GM23338 (cell line): ENCODE measurements around the gene APOL6. TPM values are rescaled to one million over a fixed set of nuclear protein-coding genes. Genes with fewer than 3 reads are reported as not detected.

Source experiments
- ATAC-seq: fragments of 200-7000 bp; cut with Tn5 transposase; 3 replicates; pipeline ENCODE4 v1.9.1; 2020
- DNase-seq: peaks from one replicate; pipeline ENCODE4 v3.0.0-alpha.2; 2015; ENCODE audit warnings: low spot score
- H2AFZ ChIP-seq: fragments of 200-600 bp; sonication (generic); 2 replicates; pipeline ENCODE4 v1.8.0; 2016; ENCODE audit warnings: antibody characterized with exemption, mild to moderate bottlenecking, moderate library complexity
- H3F3A ChIP-seq: fragments of 200-600 bp; sonication (generic); replicated peaks from 2 replicates; pipeline ENCODE4 v1.8.0; 2017; ENCODE audit warnings: antibody characterized with exemption, mixed run types, low read depth
- H3K27ac ChIP-seq: fragments of 200-600 bp; sonication (generic); 2 replicates; pipeline ENCODE4 v1.6.1; 2016; ENCODE audit warnings: low read depth
- H3K27me3 ChIP-seq: fragments of 200-600 bp; sonication (generic); 2 replicates; pipeline ENCODE4 v1.8.0; 2016; ENCODE audit warnings: mild to moderate bottlenecking, mixed run types, moderate library complexity; ENCODE audit not compliant: insufficient read depth
- H3K36me3 ChIP-seq: fragments of 200-600 bp; sonication (generic); 2 replicates; pipeline ENCODE4 v1.8.0; 2016; ENCODE audit warnings: mild to moderate bottlenecking; ENCODE audit not compliant: insufficient read depth
- H3K4me1 ChIP-seq: fragments of 200-600 bp; sonication (generic); 2 replicates; pipeline ENCODE4 v1.8.0; 2016; ENCODE audit warnings: mild to moderate bottlenecking, moderate library complexity; ENCODE audit not compliant: insufficient read depth
- H3K4me2 ChIP-seq: fragments of 200-600 bp; sonication (generic); 2 replicates; pipeline ENCODE4 v1.7.1; 2017; ENCODE audit warnings: mixed run types
- H3K4me3 ChIP-seq: fragments of 200-600 bp; sonication (generic); 2 replicates; pipeline ENCODE4 v1.6.1; 2016; ENCODE audit warnings: mixed run types
- H3K79me2 ChIP-seq: fragments of 200-600 bp; sonication (generic); replicated peaks from 2 replicates; pipeline ENCODE4 v1.8.0; 2017; ENCODE audit warnings: mild to moderate bottlenecking; ENCODE audit not compliant: insufficient read depth
- H3K9me2 ChIP-seq: fragments of 200-600 bp; sonication (generic); 2 replicates; pipeline ENCODE4 v1.8.0; 2017; ENCODE audit not compliant: insufficient read depth
- H4K20me1 ChIP-seq: fragments of 200-600 bp; sonication (generic); replicated peaks from 2 replicates; pipeline ENCODE4 v1.8.0; 2017; ENCODE audit warnings: mild to moderate bottlenecking; ENCODE audit not compliant: insufficient read depth
- H3K27ac Mint-ChIP-seq: 2 replicates; pipeline ENCODE4 v1.8.0; 2020; ENCODE audit warnings: inconsistent platforms, mild to moderate bottlenecking, moderate library complexity, mixed read lengths
- H3K27me3 Mint-ChIP-seq: 3 replicates; pipeline ENCODE4 v1.8.0; 2022; ENCODE audit warnings: low read depth, mild to moderate bottlenecking, moderate library complexity, mixed read lengths, inconsistent platforms; ENCODE audit not compliant: insufficient read depth, poor library complexity
- H3K36me3 Mint-ChIP-seq: 3 replicates; pipeline ENCODE4 v1.8.0; 2021; ENCODE audit warnings: low read depth, mild to moderate bottlenecking, inconsistent platforms, moderate library complexity, mixed read lengths
- H3K4me1 Mint-ChIP-seq: 3 replicates; pipeline ENCODE4 v1.8.0; 2020; ENCODE audit warnings: mild to moderate bottlenecking, inconsistent platforms, mixed read lengths
- H3K4me3 Mint-ChIP-seq: 3 replicates; pipeline ENCODE4 v1.8.0; 2021; ENCODE audit warnings: moderate library complexity, mild to moderate bottlenecking, inconsistent platforms, mixed read lengths
- H3K9me3 Mint-ChIP-seq: 3 replicates; pipeline ENCODE4 v1.8.0; 2020; ENCODE audit warnings: moderate library complexity, mild to moderate bottlenecking, inconsistent platforms, mixed read lengths
- CTCF ChIP-seq, 2 experiments: fragments of 200-600 bp in 1 of 2; sonication (generic) in 1 of 2; conservative IDR thresholded peaks; 2 replicates each; pipeline versions ENCODE4 v1.5.1 to v1.6.1; 2016 to 2017; ENCODE audit warnings: antibody characterized with exemption in 2 of 2, low read depth in 2 of 2, mild to moderate bottlenecking in 2 of 2, moderate library complexity in 1 of 2
- ETS1 ChIP-seq: IDR thresholded peaks from 2 replicates; pipeline ENCODE4 v1.6.1; 2016; ENCODE audit warnings: antibody characterized with exemption
- EZH2 ChIP-seq: fragments of 200-600 bp; sonication (generic); IDR thresholded peaks from one replicate; pipeline ENCODE4 v1.8.0; 2017; ENCODE audit warnings: antibody characterized with exemption, mild to moderate bottlenecking, low read depth; ENCODE audit not compliant: unreplicated experiment
- EZH2phosphoT487 ChIP-seq: fragments of 200-600 bp; sonication (generic); IDR thresholded peaks from one replicate; pipeline ENCODE4 v1.8.1; 2018; ENCODE audit warnings: antibody characterized with exemption; ENCODE audit not compliant: unreplicated experiment
- REST ChIP-seq: IDR thresholded peaks from one replicate; pipeline ENCODE4 v1.6.1; 2018; ENCODE audit warnings: antibody characterized with exemption; ENCODE audit not compliant: unreplicated experiment
- ZNF114 ChIP-seq: fragments of 250-450 bp; sonication (Bioruptor Pico); IDR thresholded peaks from 2 replicates; pipeline ENCODE4 v1.5.0; 2020; ENCODE audit warnings: mild to moderate bottlenecking, moderate library complexity
- ZNF462 ChIP-seq: fragments of 250-450 bp; sonication (Bioruptor Pico); IDR thresholded peaks from 2 replicates; pipeline ENCODE4 v1.5.0; 2020; ENCODE audit warnings: mild to moderate bottlenecking, moderate library complexity
- polyA plus RNA-seq: library from polyadenylated mRNA; unstranded; fragments of >200 nt; fragmentation: Nextera tagmentation; extraction: Ambion mirVana; gene quantifications from 2 replicates; pipeline ENCODE4 v1.2.1, GENCODE V29; 2016
- total RNA-seq: library from RNA; depleted of rRNA; stranded (reverse); fragments of >200 nt; shearing (Covaris generic); gene quantifications from 2 replicates; pipeline ENCODE4 v1.2.3, GENCODE V29; 2014

Gene APOL6
- total and polyA plus RNA-seq, 2 experiments from 2014 or later = 0.10 to 0.14 TPM

GRCh38 chr22:35629406-35630216 lies 18.6 kb upstream of the APOL6 start:
- H3K27me3 Mint-ChIP-seq = peaks cover 23% of the 10 kb centered on the region
- 0 out of 2 replicates have a peak, but pooled peaks have one; percentile 38 for TF ChIP-seq ZNF462 (CRISPR knock-in tag)
- TF ChIP-seq CTCF (conservative IDR thresholded peaks at IDR 0.05; ENCODE audit: low read depth in 2 of 2) = no peak
- TF ChIP-seq ZNF114 (CRISPR knock-in tag) = no peak
- TF ChIP-seq REST = no peak
- no peak for TF ChIP-seq ETS1
- no peak for TF ChIP-seq EZH2
- no peak for TF ChIP-seq EZH2phosphoT487
- Histone ChIP-seq H2AFZ (peak overlapping the region; percentile 33; the same call in 1 of the 2 replicates), H3K4me3 (no peak overlapping the region), H3K9me2 (no peaks in the 10 kb centered on the region), H3K4me2 (no peak overlapping the region), H3K27ac (no peak overlapping the region), H3K79me2 (no peaks in the 10 kb centered on the region), H3K36me3 (no peaks in the 10 kb centered on the region), H4K20me1 (no peaks in the 10 kb centered on the region), H3F3A (no peaks in the 10 kb centered on the region), H3K4me1 (no peaks in the 10 kb centered on the region; the same call in 1 of the 2 replicates), H3K27me3 (no peaks in the 10 kb centered on the region)
- no peak overlapping the region for H3K27ac Mint-ChIP-seq
- peaks cover 26% of the 10 kb centered on the region for H3K4me1 Mint-ChIP-seq
- ATAC-seq (no peak), DNase-seq (peak; percentile 64)
- H3K9me3 Mint-ChIP-seq = peaks cover 4% of the 10 kb centered on the region
- no peaks in the 10 kb centered on the region; the same call in 2 of the 3 replicates for H3K36me3 Mint-ChIP-seq
- peak overlapping the region; percentile 16; the same call in 1 of the 3 replicates for H3K4me3 Mint-ChIP-seq
